ENCODE measurements around the gene FCRLB. TPM values are rescaled to one million over a fixed set of nuclear protein-coding genes. Genes with fewer than 3 reads are reported as not detected.

The FCRLB gene, protein sequence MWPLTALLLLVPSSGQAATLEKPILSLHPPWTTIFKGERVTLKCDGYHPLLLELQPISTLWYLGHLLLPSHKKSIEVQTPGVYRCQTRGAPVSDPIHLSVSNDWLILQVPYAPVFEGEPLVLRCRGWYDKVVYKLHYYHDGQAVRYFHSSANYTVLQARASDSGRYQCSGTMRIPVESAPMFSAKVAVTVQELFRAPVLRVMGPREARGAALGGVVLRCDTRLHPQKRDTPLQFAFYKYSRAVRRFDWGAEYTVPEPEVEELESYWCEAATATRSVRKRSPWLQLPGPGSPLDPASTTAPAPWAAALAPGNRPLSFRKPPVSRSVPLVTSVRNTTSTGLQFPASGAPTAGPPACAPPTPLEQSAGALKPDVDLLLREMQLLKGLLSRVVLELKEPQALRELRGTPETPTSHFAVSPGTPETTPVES
- total RNA-seq (2016; rRNA removed; fragmentation: Illumina TruSeq; extraction: Trizol) (0.11 TPM in 1 of 2 replicates, not detected in the other), polyA plus RNA-seq (2011; rRNA removed) (0.03 and 0.08 TPM in 2 replicates), polyA minus RNA-seq (2011; rRNA and poly(A)+ RNA removed; ENCODE audit: low replicate concordance) (0.14 TPM in 1 of 2 replicates, not detected in the other), Bru-seq, nascent RNA (percentile 22 among the genes with signal in this experiment), BruChase-seq, experiment 1, labeled RNA remaining after a 6-hour chase (percentile 21 among the genes with signal in this experiment), BruChase-seq, experiment 2, labeled RNA remaining after a 2-hour chase (percentile 15 among the genes with signal in this experiment)
- not detected in 2 replicates for total RNA-seq (2016; cell fraction: cytosol; rRNA removed; fragmentation: Illumina TruSeq; extraction: Trizol; ENCODE audit: low read depth)
- 0.13 and 0.18 TPM in 2 replicates for total RNA-seq (2016; cell fraction: insoluble cytoplasmic fraction; rRNA removed; fragmentation: Illumina TruSeq; extraction: Trizol)
- total RNA-seq (2016; cell fraction: membrane; rRNA removed; fragmentation: Illumina TruSeq; extraction: Trizol), result 0.12 and 0.14 TPM in 2 replicates
- 0.19 TPM in 1 of 2 replicates, not detected in the other for total RNA-seq (2016; cell fraction: nucleus; rRNA removed; fragmentation: Illumina TruSeq; extraction: Trizol)
- polyA plus RNA-seq (2011; cell fraction: cytosol; rRNA removed), result 0.08 TPM in 1 of 2 replicates, not detected in the other
- polyA plus RNA-seq (2011; cell fraction: nucleus; rRNA removed), result 0.10 TPM in 1 of 2 replicates, not detected in the other
- 0.07 TPM in 1 of 2 replicates, not detected in the other for polyA plus RNA-seq (2012)
- 0.06 and 0.07 TPM in 2 replicates for polyA plus RNA-seq (2016; cell fraction: cytosol; fragmentation: Illumina TruSeq; extraction: Trizol; ENCODE audit: low read depth)
- 0.11 and 0.14 TPM in 2 replicates for polyA plus RNA-seq (2016; cell fraction: insoluble cytoplasmic fraction; fragmentation: Illumina TruSeq; extraction: Trizol; ENCODE audit: low read depth)
- polyA plus RNA-seq (2016; cell fraction: membrane; fragmentation: Illumina TruSeq; extraction: Trizol; ENCODE audit: low read depth), result 0.19 TPM in 1 of 2 replicates, not detected in the other
- 0.23 TPM in 1 of 2 replicates, not detected in the other for polyA plus RNA-seq (2016; cell fraction: nucleus; fragmentation: Illumina TruSeq; extraction: Trizol; ENCODE audit: insufficient read depth, low read depth)
- not detected in 2 replicates for polyA minus RNA-seq (2011; cell fraction: cytosol; rRNA and poly(A)+ RNA removed)
- 0.26 TPM in 1 of 2 replicates, not detected in the other for polyA minus RNA-seq (2011; cell fraction: nucleus; rRNA and poly(A)+ RNA removed)
- long read RNA-seq, experiment 1, partial matches to known transcripts, result 0 of 1 reads
- long read RNA-seq, experiment 1, other reads (novel, unspliced or antisense), result 0 of 1 reads
- long read RNA-seq, experiment 2, result 0 reads

DNA sequence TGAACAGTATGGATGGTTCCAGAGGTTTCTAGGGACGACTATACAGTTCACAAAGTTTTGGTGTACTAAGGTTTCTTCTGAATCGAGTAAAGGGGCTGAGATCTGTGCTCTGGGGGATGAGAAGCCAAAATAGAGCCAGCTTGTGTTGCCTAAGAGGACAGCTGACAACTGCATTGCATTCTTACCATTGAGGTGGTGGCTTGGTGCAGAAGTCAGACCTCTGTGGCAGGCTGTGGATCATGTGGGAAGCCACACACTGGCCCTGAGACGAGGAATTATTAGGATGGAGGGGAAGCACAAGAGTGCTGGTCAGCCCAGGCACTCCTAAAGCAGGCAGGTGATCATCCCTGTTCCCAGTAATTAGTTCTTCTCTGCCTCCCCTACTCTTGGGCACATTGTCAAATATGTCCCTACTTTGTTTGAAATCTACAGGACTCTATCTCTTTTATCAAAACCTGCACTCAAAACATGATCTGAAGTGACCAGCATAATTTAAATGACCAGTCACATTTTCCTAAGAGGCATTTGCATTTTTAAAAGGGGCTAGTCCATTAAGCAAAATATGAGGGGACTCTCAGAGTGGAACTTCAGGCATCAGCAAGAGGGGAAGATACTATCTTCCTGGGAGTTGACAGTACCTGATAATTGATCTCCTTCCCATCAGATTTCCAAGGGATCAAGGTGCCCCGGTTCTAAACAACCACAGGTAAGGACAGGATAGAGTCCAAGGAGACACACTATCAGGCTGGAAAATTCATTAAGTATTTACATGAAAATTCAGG, at the start of gene FCRLB:
Gene FCRLB, plus strand, starts transcription at position 589 of the 782 bp plus-strand sequence. CDS start 1,129 bp downstream, outside the sequence.
- Histone ChIP-seq H2AFZ (ENCODE audit: low read length) (no peak within 1 kb of the TSS), H3K36me3 (replicated peaks in 1 of 2; ENCODE audit: control insufficient read depth in 1 of 2, insufficient read depth in 2 of 2, low read length in 2 of 2) (no peaks in the 10 kb centered on the region), H3K4me3 (replicated peaks in 1 of 3; ENCODE audit: insufficient read depth in 1 of 3, low read depth in 2 of 3, low read length in 3 of 3) (no peak within 1 kb of the TSS), H3K79me2 (ENCODE audit: insufficient read depth, low read length) (no peaks in the 10 kb centered on the region), H3K9me3 (ENCODE audit: low read length) (no peaks in the 10 kb centered on the region), H3K27ac (ENCODE audit: extremely low read length, insufficient read depth, low read length) (no peak within 1 kb of the TSS), H3K4me1 (ENCODE audit: insufficient read depth, low read length) (peaks cover 7% of the 10 kb centered on the region), H3K27me3 (ENCODE audit: control insufficient read depth in 1 of 2, insufficient read depth in 2 of 2, low read length in 2 of 2) (peaks cover 3 to 26% of the 10 kb centered on the region in 2 experiments; a peak in 4 of 5 replicates), H3K4me2 (ENCODE audit: low read depth, low read length) (no peak within 1 kb of the TSS), H4K20me1 (ENCODE audit: insufficient read depth, low read length) (no peaks in the 10 kb centered on the region), H3K9ac (ENCODE audit: insufficient read depth, low read depth, low read length) (no peak within 1 kb of the TSS)
- no TSS peak for BruUV-seq (replicated peaks)
- no peak for DNase-seq (ENCODE audit: low spot score)
- TF ChIP-seq ZNF20 (CRISPR knock-in tag; IDR thresholded peaks at IDR 0.05) (no peak), ETV5 (CRISPR knock-in tag; IDR thresholded peaks at IDR 0.05; ENCODE audit: borderline replicate concordance) (no peak), FOXM1 (CRISPR knock-in tag; IDR thresholded peaks at IDR 0.05) (no peak), POLR2AphosphoS5 (IDR thresholded peaks at IDR 0.05; ENCODE audit: low read depth, low read length) (no peak), BRCA1 (CRISPR knock-in tag; IDR thresholded peaks at IDR 0.05) (no peak), ZSCAN30 (CRISPR knock-in tag; IDR thresholded peaks at IDR 0.05) (no peak), GZF1 (CRISPR knock-in tag; IDR thresholded peaks at IDR 0.05) (no peak), KDM6A (CRISPR knock-in tag; IDR thresholded peaks at IDR 0.05; ENCODE audit: low read depth) (no peak)
- TF ChIP-seq, protein P1, sequence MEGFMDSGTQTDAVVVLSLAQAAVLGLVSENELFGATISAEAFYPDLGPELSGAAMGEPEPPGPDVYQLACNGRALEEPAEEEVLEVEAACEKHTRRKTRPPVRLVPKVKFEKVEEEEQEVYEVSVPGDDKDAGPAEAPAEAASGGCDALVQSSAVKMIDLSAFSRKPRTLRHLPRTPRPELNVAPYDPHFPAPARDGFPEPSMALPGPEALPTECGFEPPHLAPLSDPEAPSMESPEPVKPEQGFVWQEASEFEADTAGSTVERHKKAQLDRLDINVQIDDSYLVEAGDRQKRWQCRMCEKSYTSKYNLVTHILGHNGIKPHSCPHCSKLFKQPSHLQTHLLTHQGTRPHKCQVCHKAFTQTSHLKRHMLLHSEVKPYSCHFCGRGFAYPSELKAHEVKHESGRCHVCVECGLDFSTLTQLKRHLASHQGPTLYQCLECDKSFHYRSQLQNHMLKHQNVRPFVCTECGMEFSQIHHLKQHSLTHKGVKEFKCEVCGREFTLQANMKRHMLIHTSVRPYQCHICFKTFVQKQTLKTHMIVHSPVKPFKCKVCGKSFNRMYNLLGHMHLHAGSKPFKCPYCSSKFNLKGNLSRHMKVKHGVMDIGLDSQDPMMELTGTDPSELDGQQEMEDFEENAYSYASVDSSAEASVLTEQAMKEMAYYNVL (CRISPR knock-in tag; IDR thresholded peaks at IDR 0.05; ENCODE audit: borderline replicate concordance), result no peak
- TF ChIP-seq, protein P2, sequence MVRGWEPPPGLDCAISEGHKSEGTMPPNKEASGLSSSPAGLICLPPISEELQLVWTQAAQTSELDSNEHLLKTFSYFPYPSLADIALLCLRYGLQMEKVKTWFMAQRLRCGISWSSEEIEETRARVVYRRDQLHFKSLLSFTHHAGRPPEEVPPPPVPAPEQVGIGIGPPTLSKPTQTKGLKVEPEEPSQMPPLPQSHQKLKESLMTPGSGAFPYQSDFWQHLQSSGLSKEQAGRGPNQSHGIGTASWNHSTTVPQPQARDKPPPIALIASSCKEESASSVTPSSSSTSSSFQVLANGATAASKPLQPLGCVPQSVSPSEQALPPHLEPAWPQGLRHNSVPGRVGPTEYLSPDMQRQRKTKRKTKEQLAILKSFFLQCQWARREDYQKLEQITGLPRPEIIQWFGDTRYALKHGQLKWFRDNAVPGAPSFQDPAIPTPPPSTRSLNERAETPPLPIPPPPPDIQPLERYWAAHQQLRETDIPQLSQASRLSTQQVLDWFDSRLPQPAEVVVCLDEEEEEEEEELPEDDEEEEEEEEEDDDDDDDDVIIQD (CRISPR knock-in tag; IDR thresholded peaks at IDR 0.05; ENCODE audit: low read depth), result no peak
- WGBS (ENCODE audit: low lambda C conversion rate), result 0% methylated on average over 3 of the region's 4 CpGs
- ChIA-PET CTCF (ENCODE audit: low intra/inter-chr PET ratio, low total read pairs) (no interaction called here), POLR2A (no interaction called here)
- no peak for FAIRE-seq
- intact Hi-C loops (cut with micrococcal nuclease; ENCODE audit: unreplicated experiment) (no loop called here), in situ Hi-C loops (cut with HindIII; ENCODE audit: extremely low pct_ligation_motif_present, low pct_unique_long_range_greater_than_20kb) (no loop called here)
- ATAC-seq, result no peak

Data from HepG2 (cell line).